ENCODE data around the gene NR2C2. TPM values are rescaled to one million over a fixed set of nuclear protein-coding genes. Genes with fewer than 3 reads are reported as not detected.

NR2C2 gene
- total and polyA plus RNA-seq, 10 of the 15 experiments (the other 5 are each of a cell fraction or from before 2014, with no cell fraction given) = 2.7 to 30.3 (median 18.3) TPM

DNA sequence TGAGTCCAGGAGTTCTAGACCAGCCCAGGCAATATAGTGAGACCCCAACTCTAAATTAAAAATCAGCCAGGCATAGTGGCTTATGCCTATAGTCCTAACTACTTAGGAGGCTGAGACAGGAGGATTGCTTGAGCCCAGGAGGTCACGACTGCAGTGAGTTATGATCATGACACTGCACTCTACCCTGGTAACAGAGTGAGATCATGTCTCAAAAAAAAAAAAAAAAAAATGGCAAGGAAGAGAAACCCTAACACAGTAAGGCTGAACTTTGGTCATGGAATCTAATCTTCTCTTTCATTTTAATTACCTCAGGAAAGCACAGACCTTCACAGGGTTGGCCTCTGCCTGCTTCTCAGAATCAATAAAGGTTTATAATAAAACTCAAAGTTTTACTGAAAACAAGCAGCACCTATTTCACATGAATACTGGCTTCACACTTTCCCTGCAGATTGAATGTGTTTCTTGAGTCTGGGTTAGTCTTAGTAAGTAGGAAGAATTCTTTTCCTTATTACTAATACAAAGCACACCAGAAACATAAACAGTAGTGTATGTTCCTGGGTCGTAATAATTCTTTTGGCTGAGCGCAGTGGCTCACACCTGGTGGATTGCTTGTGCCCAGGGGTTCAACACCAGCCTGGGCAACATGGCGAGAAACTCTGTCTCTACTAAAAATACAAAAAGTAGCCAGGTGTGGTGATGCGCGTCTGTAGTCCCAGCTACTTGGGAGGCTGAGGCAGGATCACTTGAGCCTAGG is 11.6 kb upstream of the NR2C2 start:
- SMC1A ChIA-PET (ENCODE audit: uncharacterized antibody, unreplicated experiment) = no interaction called here
- 68% methylated on average over 6 of the region's 6 CpGs for WGBS (ENCODE audit: insufficient coverage, insufficient replicate concordance, low lambda C conversion rate, missing lambda C conversion rate)
- DNase-seq (ENCODE audit: low read depth, low spot score) = no peak

More for the DNA sequence above, 11.6 kb upstream of the NR2C2 start:
- no peaks in the 10 kb centered on the region for H3K36me3 ChIP-seq (ENCODE audit: control insufficient read depth in 2 of 2, insufficient read depth in 2 of 2, low read length in 1 of 2)
- no TSS peak for BruUV-seq (replicated peaks)
- H3K9ac ChIP-seq (ENCODE audit: control insufficient read depth, insufficient read depth, low read length) = no peak overlapping the region
- ChIA-PET POLR2A (interaction anchor here (1.1 kb wide), 1 partner anchor 10 kb away, joined by 3 read pairs; no protein-coding TSS in a partner anchor), CTCF (no interaction called here), RAD21 (ENCODE audit: unreplicated experiment) (no interaction called here)
- intact Hi-C loops (cut with micrococcal nuclease; ENCODE audit: unreplicated experiment) (no loop called here), in situ Hi-C loops (cut with MboI) (no loop called here)
- no peaks in the 10 kb centered on the region for H4K20me1 ChIP-seq (ENCODE audit: control insufficient read depth, insufficient read depth)
- no peak for TF ChIP-seq RB1 (IDR thresholded peaks at IDR 0.05; ENCODE audit: borderline replicate concordance)
- no peak for TF ChIP-seq BACH1 (IDR thresholded peaks at IDR 0.05; ENCODE audit: borderline replicate concordance)
- no peak for TF ChIP-seq E4F1 (IDR thresholded peaks at IDR 0.05; ENCODE audit: borderline replicate concordance, partially characterized antibody)
- no peak for TF ChIP-seq SMC3 (IDR thresholded peaks at IDR 0.05; ENCODE audit: borderline replicate concordance, low read length)
- no peak for TF ChIP-seq SPI1 (IDR thresholded peaks at IDR 0.05; ENCODE audit: borderline replicate concordance, insufficient read depth, low read depth, low read length)
- no peak for TF ChIP-seq WRNIP1 (IDR thresholded peaks at IDR 0.05; ENCODE audit: borderline replicate concordance, low read depth, low read length)
- no peak for TF ChIP-seq POLR2AphosphoS5 (IDR thresholded peaks at IDR 0.05; ENCODE audit: low read length)
- no peak for TF ChIP-seq IRF5 (IDR thresholded peaks at IDR 0.05; ENCODE audit: borderline replicate concordance)
- no peak for TF ChIP-seq ZNF217 (IDR thresholded peaks at IDR 0.05)
- no peak overlapping the region for H3K4me3 ChIP-seq
- FAIRE-seq (no peak), ATAC-seq (no peak)
- H3K27me3 ChIP-seq (replicated peaks in 1 of 2; ENCODE audit: control insufficient read depth in 2 of 2, insufficient read depth in 2 of 2, low read length in 1 of 2) = no peaks in the 10 kb centered on the region; a peak in 1 of 4 replicates
- H2AFZ ChIP-seq (ENCODE audit: control insufficient read depth, low read depth, low read length) = no peak overlapping the region
- no peak overlapping the region for H3K4me2 ChIP-seq (ENCODE audit: control insufficient read depth, insufficient read depth)
- H3K9me3 ChIP-seq (replicated peaks; ENCODE audit: control insufficient read depth, insufficient read depth, low read length) = no peaks in the 10 kb centered on the region
- H3K27ac ChIP-seq (ENCODE audit: control insufficient read depth, insufficient read depth) = no peak overlapping the region
- H3K79me2 ChIP-seq (ENCODE audit: control insufficient read depth, insufficient read depth, low read length) = no peaks in the 10 kb centered on the region
- H3K4me1 ChIP-seq (ENCODE audit: control insufficient read depth, insufficient read depth, low read length) = no peaks in the 10 kb centered on the region
